ACHN (cell line): ENCODE results near the gene RBMY1B.
"Not testable (repeated sequence)": the region's sequence is repeated elsewhere in the genome, so short reads cannot be mapped to it uniquely, and the experiment has no call there.

Experiments
- DNase-seq: peaks from one replicate; pipeline ENCODE4 v3.0.0-alpha.2; 2015
- in situ Hi-C: cut with HindIII; loops from 2 replicates; pipeline ENCODE4 v1.10.0; 2017; ENCODE audit warnings: low sequenced_read_pairs, low pct_ligation_motif_present, low pct_unique_long_range_greater_than_20kb

RBMY1B gene

GRCh38 chrY:21511038-21511437, at the start of gene RBMY1B:
TSS of gene RBMY1B (plus strand) at chrY:21511338. CDS start at chrY:21513351, 2,013 bp downstream.
- in situ Hi-C loops: not testable (repeated sequence)

GRCh38 chrY:21462915-21463314, 48.2 kb upstream of the RBMY1B start:
- DNase-seq, in situ Hi-C loops: not testable (repeated sequence)

More at GRCh38 chrY:21511038-21511437, at the start of gene RBMY1B:
- not testable (repeated sequence) for DNase-seq

GRCh38 chrY:21482967-21483366, 28.2 kb upstream of the RBMY1B start:
- DNase-seq: no peak
- in situ Hi-C loops: no loop called here

GRCh38 chrY:21534579-21534978, 23.4 kb downstream of the RBMY1B start, which contains the start of gene RBMY1A1:
TSS of gene RBMY1A1 (plus strand) at chrY:21534879. CDS start at chrY:21536892, 2,013 bp downstream.
- in situ Hi-C loops, DNase-seq: not testable (repeated sequence)

GRCh38 chrY:21559316-21559984, 48.3 kb downstream of the RBMY1B start:
- in situ Hi-C loops, DNase-seq: not testable (repeated sequence)
